ENCODE results near the gene CNGB1. TPM values are rescaled to one million over a fixed set of nuclear protein-coding genes. Genes with fewer than 3 reads are reported as not detected.

The CNGB1 gene
- polyA plus RNA-seq, 1 of the 3 experiments (the other 2 are of a cell fraction) = 0.05 TPM

GRCh38 chr16:57955572-57956188 lies 15.2 kb downstream of the CNGB1 start (continued):
- TF ChIP-seq MAX (IDR thresholded peaks at IDR 0.05; ENCODE audit: low read depth) (no peak), NFIC (IDR thresholded peaks at IDR 0.05; ENCODE audit: borderline replicate concordance) (no peak), TEAD4 (IDR thresholded peaks at IDR 0.05; ENCODE audit: borderline replicate concordance, insufficient read depth) (no peak), PBX3 (IDR thresholded peaks at IDR 0.05) (no peak), IRF3 (IDR thresholded peaks at IDR 0.05; ENCODE audit: low read depth, low read length) (no peak)

GRCh38 chr16:57953857-57954256 lies 17.1 kb downstream of the CNGB1 start:
- CTCF ChIA-PET = no interaction called here
- H3K4me2 ChIP-seq = no peak overlapping the region

GRCh38 chr16:57952909-57953308 lies 18.0 kb downstream of the CNGB1 start:
- no peaks in the 10 kb centered on the region for H3K36me3 ChIP-seq (replicated peaks in 1 of 2; ENCODE audit: control insufficient read depth in 1 of 2, insufficient read depth in 2 of 2, low read length in 1 of 2)
- WGBS (ENCODE audit: low lambda C conversion rate) = 75% methylated on average over 8 of the region's 9 CpGs
- H4K20me1 ChIP-seq (ENCODE audit: insufficient read depth) = no peaks in the 10 kb centered on the region
- H3K79me2 ChIP-seq (ENCODE audit: insufficient read depth) = no peaks in the 10 kb centered on the region
- no peaks in the 10 kb centered on the region for H3F3A ChIP-seq (replicated peaks; ENCODE audit: insufficient read depth)
- no peaks in the 10 kb centered on the region for H3K27me3 ChIP-seq (ENCODE audit: insufficient read depth)
- no peak for TF ChIP-seq TAF1 (IDR thresholded peaks at IDR 0.05; ENCODE audit: borderline replicate concordance, low read depth, low read length)
- TF ChIP-seq USF1 (IDR thresholded peaks at IDR 0.05; ENCODE audit: borderline replicate concordance, low read depth) = no peak
- TF ChIP-seq RFX5 (IDR thresholded peaks at IDR 0.05; ENCODE audit: low read length) = no peak
- TF ChIP-seq SIN3A (IDR thresholded peaks at IDR 0.05; ENCODE audit: borderline replicate concordance, low read depth, low read length) = no peak
- no peak for TF ChIP-seq NFIC (IDR thresholded peaks at IDR 0.05; ENCODE audit: borderline replicate concordance)
- no peak for TF ChIP-seq JUND (IDR thresholded peaks at IDR 0.05)
- no peak for TF ChIP-seq ZBTB33 (IDR thresholded peaks at IDR 0.05; ENCODE audit: borderline replicate concordance, low read depth)
- CTCF ChIA-PET = interaction anchor here (1.0 kb wide), 1 partner anchor 47 kb away, joined by 3 read pairs; no protein-coding TSS in a partner anchor
- no peaks in the 10 kb centered on the region for H3K9me3 ChIP-seq
- H3K27ac ChIP-seq (ENCODE audit: low read depth in 2 of 2, low read length in 1 of 2) = no peak overlapping the region
- no peak overlapping the region for H2AFZ ChIP-seq (ENCODE audit: low read depth)
- POLR2A ChIA-PET = no interaction called here
- no peak overlapping the region for H3K4me3 ChIP-seq (ENCODE audit: low read depth in 2 of 2, low read length in 1 of 2)
- DNase-seq = no peak
- no peaks in the 10 kb centered on the region; a peak in 1 of 4 replicates for H3K4me1 ChIP-seq (ENCODE audit: control insufficient read depth in 1 of 2, insufficient read depth in 2 of 2, low read depth in 1 of 2, low read length in 1 of 2)
- no peak overlapping the region for H3K4me2 ChIP-seq
- no peak overlapping the region for H3K9ac ChIP-seq
- H3K9me2 ChIP-seq = no peaks in the 10 kb centered on the region

More at GRCh38 chr16:57953857-57954256, 17.1 kb downstream of the CNGB1 start:
- H3K79me2 ChIP-seq (ENCODE audit: insufficient read depth) = no peaks in the 10 kb centered on the region
- WGBS (ENCODE audit: low lambda C conversion rate) = 95% methylated on average over 1 of the region's 1 CpG
- H2AFZ ChIP-seq (ENCODE audit: low read depth) = no peak overlapping the region
- no peaks in the 10 kb centered on the region; a peak in 1 of 4 replicates for H3K4me1 ChIP-seq (ENCODE audit: control insufficient read depth in 1 of 2, insufficient read depth in 2 of 2, low read depth in 1 of 2, low read length in 1 of 2)
- no peaks in the 10 kb centered on the region for H4K20me1 ChIP-seq (ENCODE audit: insufficient read depth)
- no peak overlapping the region for H3K9ac ChIP-seq
- POLR2A ChIA-PET = no interaction called here
- H3K27me3 ChIP-seq (ENCODE audit: insufficient read depth) = no peaks in the 10 kb centered on the region
- no peaks in the 10 kb centered on the region for H3K9me3 ChIP-seq
- TF ChIP-seq GATA2 (CRISPR knock-in tag; IDR thresholded peaks at IDR 0.05) (no peak), RCOR1 (IDR thresholded peaks at IDR 0.05; ENCODE audit: low read length) (no peak), EZH2phosphoT487 (IDR thresholded peaks at IDR 0.05; ENCODE audit: borderline replicate concordance, low read depth) (no peak), IRF3 (IDR thresholded peaks at IDR 0.05; ENCODE audit: low read depth, low read length) (no peak), NFIC (IDR thresholded peaks at IDR 0.05; ENCODE audit: borderline replicate concordance) (no peak)
- no peaks in the 10 kb centered on the region for H3F3A ChIP-seq (replicated peaks; ENCODE audit: insufficient read depth)
- no peak overlapping the region for H3K27ac ChIP-seq (ENCODE audit: low read depth in 2 of 2, low read length in 1 of 2)
- H3K4me3 ChIP-seq (ENCODE audit: low read depth in 2 of 2, low read length in 1 of 2) = no peak overlapping the region
- H3K9me2 ChIP-seq = no peaks in the 10 kb centered on the region
- H3K36me3 ChIP-seq (replicated peaks in 1 of 2; ENCODE audit: control insufficient read depth in 1 of 2, insufficient read depth in 2 of 2, low read length in 1 of 2) = no peaks in the 10 kb centered on the region
- no peak for DNase-seq

Data from SK-N-SH (cell line).